ENCODE data around the gene ATP8B2. TPM values are rescaled to one million over a fixed set of nuclear protein-coding genes. Genes with fewer than 3 reads are reported as not detected.
"Not testable (repeated sequence)": the region's sequence is repeated elsewhere in the genome, so short reads cannot be mapped to it uniquely, and the experiment has no call there.

ATP8B2 gene
- total RNA-seq, 1 experiment from 2014 or later = 22.1 TPM

GRCh38 chr1:154321609-154321934, 3.8 kb upstream of the ATP8B2 start:
- DNase-seq (ENCODE audit: low read depth, low spot score); H3K9me3 ChIP-seq (ENCODE audit: control insufficient read depth in 1 of 2, insufficient read depth in 1 of 2, low read depth in 1 of 2, low read length in 2 of 2); CTCF ChIA-PET; POLR2A ChIA-PET; H3K9me2 ChIP-seq (ENCODE audit: insufficient read depth); H2AFZ ChIP-seq (ENCODE audit: low read depth, low read length, poor library complexity, severe bottlenecking); ATAC-seq; H3K4me2 ChIP-seq (ENCODE audit: low read length); H3K36me3 ChIP-seq (ENCODE audit: control insufficient read depth in 1 of 2, insufficient read depth in 2 of 2, low read length in 2 of 2); BruUV-seq (replicated peaks); H3K79me2 ChIP-seq (ENCODE audit: insufficient read depth, low read length); RAD21 ChIA-PET (ENCODE audit: low non-redundant PET in 1 of 2, low total read pairs in 2 of 2, uncharacterized antibody in 2 of 2, unreplicated experiment in 2 of 2); H4K20me1 ChIP-seq (ENCODE audit: insufficient read depth); H3K27me3 ChIP-seq (ENCODE audit: insufficient read depth, low read length); H3K9ac ChIP-seq (ENCODE audit: low read length); H3K4me3 ChIP-seq (replicated peaks in 1 of 2; ENCODE audit: low read depth in 1 of 2, low read length in 2 of 2); H3K27ac ChIP-seq (ENCODE audit: low read depth, low read length): not testable (repeated sequence)
- peaks cover 2 to 20% of the 10 kb centered on the region in 2 experiments for H3K4me1 ChIP-seq (ENCODE audit: control insufficient read depth in 1 of 2, insufficient read depth in 2 of 2, low read length in 2 of 2)
- intact Hi-C loops (cut with micrococcal nuclease) = loop anchor here (10.0 kb wide), 1 partner anchor 223 kb away; no protein-coding TSS in a partner anchor

- Histone ChIP-seq H3K4me2 (ENCODE audit: low read length) (no peak overlapping the region), H2AFZ (ENCODE audit: low read depth, low read length, poor library complexity, severe bottlenecking) (no peak overlapping the region), H4K20me1 (ENCODE audit: insufficient read depth) (no peaks in the 10 kb centered on the region), H3K27ac (ENCODE audit: low read depth, low read length) (no peak overlapping the region), H3K9me3 (ENCODE audit: control insufficient read depth in 1 of 2, insufficient read depth in 1 of 2, low read depth in 1 of 2, low read length in 2 of 2) (no peaks in the 10 kb centered on the region), H3K9me2 (ENCODE audit: insufficient read depth) (no peaks in the 10 kb centered on the region), H3K4me3 (replicated peaks in 1 of 2; ENCODE audit: low read depth in 1 of 2, low read length in 2 of 2) (no peak overlapping the region), H3K4me1 (ENCODE audit: control insufficient read depth in 1 of 2, insufficient read depth in 2 of 2, low read length in 2 of 2) (peaks cover 19 to 40% of the 10 kb centered on the region in 2 experiments), H3K9ac (ENCODE audit: low read length) (no peak overlapping the region), H3K27me3 (ENCODE audit: insufficient read depth, low read length) (no peaks in the 10 kb centered on the region), H3K79me2 (ENCODE audit: insufficient read depth, low read length) (no peaks in the 10 kb centered on the region), H3K36me3 (ENCODE audit: control insufficient read depth in 1 of 2, insufficient read depth in 2 of 2, low read length in 2 of 2) (no peaks in the 10 kb centered on the region)
- ATAC-seq (no peak), DNase-seq (ENCODE audit: low read depth, low spot score) (no peak)
- intact Hi-C loops (cut with micrococcal nuclease) = loop anchor here (10.0 kb wide), 1 partner anchor 221 kb away; no protein-coding TSS in a partner anchor
- POLR2A ChIA-PET = no interaction called here
- BruUV-seq (replicated peaks) = no TSS peak
- RAD21 ChIA-PET (ENCODE audit: low non-redundant PET in 1 of 2, low total read pairs in 2 of 2, uncharacterized antibody in 2 of 2, unreplicated experiment in 2 of 2) = interaction anchor here in 1 of 2 experiments (0.5 kb wide), 1 partner anchor 222 kb away, joined by 4 read pairs; no protein-coding TSS in a partner anchor
- CTCF ChIA-PET = no interaction called here
- TF ChIP-seq ATF3 (IDR thresholded peaks at IDR 0.05) = no peak
- TF ChIP-seq EZH2phosphoT487 (IDR thresholded peaks at IDR 0.05; ENCODE audit: borderline replicate concordance) = no peak
- TF ChIP-seq FOSL1 (IDR thresholded peaks at IDR 0.05; ENCODE audit: low read depth) = no peak
- no peak for TF ChIP-seq SIN3A (IDR thresholded peaks at IDR 0.05; ENCODE audit: low read depth)
- TF ChIP-seq RAD21 (IDR thresholded peaks at IDR 0.05; ENCODE audit: low read depth) = no peak
- TF ChIP-seq ZBTB33 (IDR thresholded peaks at IDR 0.05; ENCODE audit: extremely low read depth, insufficient replicate concordance, low read length) = no peak
- TF ChIP-seq SRF (IDR thresholded peaks at IDR 0.05; ENCODE audit: low read depth) = no peak
- no peak for TF ChIP-seq POLR2AphosphoS5 (IDR thresholded peaks at IDR 0.05; ENCODE audit: low read depth, low read length)
- TF ChIP-seq EZH2 (IDR thresholded peaks at IDR 0.05) = no peak
- TF ChIP-seq YY1 (IDR thresholded peaks at IDR 0.05; ENCODE audit: extremely low read depth, insufficient replicate concordance, low read depth, low read length) = no peak
- TF ChIP-seq ELF1 (IDR thresholded peaks at IDR 0.05; ENCODE audit: borderline replicate concordance, low read depth) = no peak
- no peak for TF ChIP-seq SP1 (IDR thresholded peaks at IDR 0.05; ENCODE audit: low read depth)
- TF ChIP-seq CEBPB (IDR thresholded peaks at IDR 0.05; ENCODE audit: low read depth) = no peak
- no peak for TF ChIP-seq CTCF (IDR thresholded peaks at IDR 0.05 in 2 of 3, conservative IDR thresholded peaks at IDR 0.05 in 1 of 3; ENCODE audit: borderline replicate concordance in 1 of 3, insufficient read depth in 1 of 3, low read depth in 2 of 3, low read length in 2 of 3)
- TF ChIP-seq JUND (IDR thresholded peaks at IDR 0.05) = no peak
Measured at GRCh38 chr1:154323493-154323892, 1.8 kb upstream of the ATP8B2 start.
